Stimulated activated naive CD8-positive, alpha-beta T cell treated with anti-CD3 and anti-CD28 coated beads, Interleukin-15, amount 100 ng/mL, for 72 hours (primary cell): ENCODE results near the gene FZR1.
A peak's percentile ranks its signal among the peaks of the same experiment; 100 is the strongest.

Source experiments
- ATAC-seq: fragments of 150-1000 bp; cut with Tn5 transposase; 2 replicates; pipeline ENCODE4 v1.10.0; 2021; ENCODE audit warnings: mild to moderate bottlenecking, moderate library complexity
- DNase-seq, 2 donors: peaks; one replicate each; pipeline ENCODE4 v3.0.0; 2021 to 2022
- H3K27ac Mint-ChIP-seq, 2 donors: one replicate each; pipeline ENCODE4 v1.8.0; 2022; ENCODE audit warnings: mild to moderate bottlenecking in 2 of 2, mixed read lengths in 2 of 2, moderate library complexity in 2 of 2
- H3K27me3 Mint-ChIP-seq: one replicate; pipeline ENCODE4 v1.8.0; 2022; ENCODE audit warnings: mixed read lengths
- H3K4me1 Mint-ChIP-seq: one replicate; pipeline ENCODE4 v1.8.0; 2022; ENCODE audit warnings: mild to moderate bottlenecking, mixed read lengths
- H3K4me3 Mint-ChIP-seq, 2 donors: one replicate each; pipeline ENCODE4 v1.8.0; 2022; ENCODE audit warnings: mild to moderate bottlenecking in 2 of 2, mixed read lengths in 2 of 2, moderate library complexity in 1 of 2
- H3K9me3 Mint-ChIP-seq, 2 donors: one replicate each; pipeline ENCODE4 v1.8.0; 2022; ENCODE audit warnings: mixed read lengths in 2 of 2

The FZR1 gene

DNA sequence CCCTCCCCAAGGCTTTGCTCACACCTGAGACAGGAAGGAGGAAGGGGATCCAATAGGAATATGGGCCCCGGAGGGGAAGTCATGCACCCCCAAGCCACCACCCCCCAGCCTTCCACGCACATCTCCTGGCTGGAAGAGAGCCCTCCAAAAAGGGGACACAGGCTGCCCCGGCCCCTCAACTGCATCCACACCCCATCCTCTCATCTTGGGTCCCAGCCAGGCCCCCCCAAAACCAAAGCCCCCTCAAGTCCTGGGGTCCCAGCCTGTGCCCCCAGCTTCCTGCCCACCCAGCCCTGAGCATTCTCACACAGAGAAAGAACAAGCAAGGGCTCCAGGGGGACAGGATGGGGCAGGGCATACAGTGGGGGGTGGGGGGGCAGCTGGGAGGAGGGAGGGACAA is 37.9 kb upstream of the FZR1 start:
- ATAC-seq (no peak), DNase-seq (no peak)
- H3K4me3 Mint-ChIP-seq = no peak overlapping the region
- H3K4me1 Mint-ChIP-seq = no peaks in the 10 kb centered on the region
- no peaks in the 10 kb centered on the region for H3K27me3 Mint-ChIP-seq
- no peak overlapping the region for H3K27ac Mint-ChIP-seq
- H3K9me3 Mint-ChIP-seq = peaks cover 0 to 14% of the 10 kb centered on the region in 2 donors

DNA sequence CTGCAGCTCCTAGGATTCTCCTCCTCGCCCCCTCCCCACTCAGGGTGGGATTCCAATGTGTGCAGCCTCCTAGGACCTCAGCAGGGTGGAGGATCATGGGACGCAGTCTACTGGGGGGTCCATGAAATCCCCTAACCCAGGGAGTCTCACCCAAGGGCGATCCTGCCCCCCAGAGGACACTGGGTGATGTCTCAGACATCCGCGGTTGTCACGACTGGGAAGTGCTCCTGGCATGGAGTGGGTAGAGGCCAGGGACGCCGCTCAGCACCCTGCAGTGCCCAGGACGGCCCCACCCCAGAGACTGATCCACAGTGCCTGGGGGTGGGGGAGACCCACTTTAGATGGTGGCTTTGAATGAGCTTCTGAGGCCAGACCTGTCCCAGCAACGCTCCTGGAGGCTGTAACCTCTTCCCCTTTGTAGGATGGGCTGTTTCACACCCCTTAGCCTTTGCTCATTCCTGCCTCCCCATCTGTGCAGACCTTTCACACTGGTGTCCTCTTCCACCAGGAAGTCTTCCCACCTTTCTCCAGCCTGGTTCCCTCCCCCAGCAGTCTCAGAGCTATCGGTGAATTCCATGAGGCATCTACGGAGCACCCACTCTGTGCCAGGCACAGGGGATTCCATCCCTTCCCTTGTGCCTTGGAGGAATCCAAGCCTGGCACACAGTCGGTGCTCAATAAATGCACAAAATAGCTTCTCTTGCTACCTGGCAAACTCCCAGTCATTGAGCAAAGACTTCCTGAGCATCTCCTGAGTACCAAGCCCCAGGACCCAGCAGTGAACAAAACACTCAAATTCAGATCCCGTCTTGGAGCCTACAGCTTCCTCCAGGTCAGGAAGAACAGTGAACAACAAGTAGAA is 36.2 kb upstream of the FZR1 start:
- ATAC-seq = no peak
- H3K9me3 Mint-ChIP-seq = peaks cover 0 to 14% of the 10 kb centered on the region in 2 donors
- peak overlapping the region in 1 of 2 donors; percentile 3 for H3K27ac Mint-ChIP-seq

DNA sequence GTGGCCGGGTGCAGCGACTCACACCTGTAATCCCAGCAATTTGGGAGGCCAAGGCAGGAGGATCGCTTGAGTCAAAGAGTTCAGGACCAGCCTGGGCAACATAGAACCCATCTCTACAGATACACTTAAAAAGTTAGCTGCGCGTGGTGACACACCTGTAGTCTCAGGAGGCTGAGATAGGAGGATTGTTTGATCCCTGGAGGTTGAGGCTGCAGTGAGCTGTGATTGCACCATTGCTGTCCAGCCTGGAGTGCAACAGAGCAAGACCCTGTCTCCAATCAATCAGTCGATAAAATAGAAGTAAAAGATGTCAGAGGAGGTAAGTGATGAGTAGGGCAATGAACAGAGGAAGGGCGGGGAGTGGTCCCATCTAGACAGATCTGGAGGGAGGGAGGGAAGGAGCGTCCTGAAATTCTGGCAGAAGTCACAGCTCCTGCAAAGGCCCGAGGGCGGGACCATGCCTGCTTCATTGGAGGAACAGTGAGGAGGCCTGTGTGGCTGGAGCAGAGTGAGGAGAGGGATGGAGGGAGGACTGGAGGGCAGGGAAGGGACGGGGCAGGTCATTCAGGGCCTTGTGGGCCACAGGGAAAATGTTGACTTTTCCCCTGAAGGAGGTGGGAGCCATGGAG is 35.5 kb upstream of the FZR1 start:
- peaks cover 0 to 14% of the 10 kb centered on the region in 2 donors for H3K9me3 Mint-ChIP-seq
- ATAC-seq = no peak

More for the DNA sequence above, 36.2 kb upstream of the FZR1 start:
- no peaks in the 10 kb centered on the region for H3K27me3 Mint-ChIP-seq
- DNase-seq = no peak
- no peak overlapping the region for H3K4me3 Mint-ChIP-seq
- no peaks in the 10 kb centered on the region for H3K4me1 Mint-ChIP-seq

DNA sequence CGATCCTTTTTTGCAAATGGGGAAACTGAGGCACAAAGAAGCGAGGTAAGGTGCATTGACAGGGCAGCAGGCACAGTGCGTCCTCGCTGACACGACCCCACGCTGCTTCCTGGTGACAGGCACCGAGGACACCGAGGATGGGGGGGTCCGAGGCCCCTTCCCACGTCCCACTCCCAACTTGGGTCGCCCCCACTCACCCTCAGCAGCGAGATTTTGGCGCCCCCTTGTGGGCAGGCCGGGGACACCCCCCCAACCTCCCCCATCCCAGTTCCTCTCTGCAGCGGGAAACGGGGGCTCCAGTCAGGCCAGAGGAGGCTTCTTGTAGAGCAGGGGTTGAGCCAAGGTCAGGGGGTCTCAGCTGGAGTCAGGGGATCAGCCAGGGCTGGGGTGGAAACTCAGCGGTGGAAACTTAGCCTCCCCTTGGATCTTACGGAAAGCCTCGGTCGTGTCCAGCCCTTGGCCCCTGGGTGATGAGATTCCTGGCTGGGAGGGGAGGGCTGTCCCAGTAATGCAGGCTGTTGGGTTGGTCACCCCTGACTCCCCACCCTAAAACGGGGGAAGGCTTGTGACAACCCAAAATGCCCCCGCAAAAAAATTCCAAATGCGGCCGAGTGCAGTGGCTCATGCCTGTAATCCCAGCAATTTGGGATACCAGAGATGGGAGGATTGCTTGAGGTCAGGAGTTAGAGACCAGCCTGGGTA is 34.0 kb upstream of the FZR1 start:
- DNase-seq = peak; percentile 44 to 48
- peak; percentile 44 for ATAC-seq
- H3K4me3 Mint-ChIP-seq = no peak overlapping the region

More for the DNA sequence above, 35.5 kb upstream of the FZR1 start:
- Mint-ChIP-seq H3K4me3 (no peak overlapping the region), H3K27me3 (no peaks in the 10 kb centered on the region), H3K4me1 (no peaks in the 10 kb centered on the region), H3K27ac (no peak overlapping the region)
- DNase-seq = no peak

DNA sequence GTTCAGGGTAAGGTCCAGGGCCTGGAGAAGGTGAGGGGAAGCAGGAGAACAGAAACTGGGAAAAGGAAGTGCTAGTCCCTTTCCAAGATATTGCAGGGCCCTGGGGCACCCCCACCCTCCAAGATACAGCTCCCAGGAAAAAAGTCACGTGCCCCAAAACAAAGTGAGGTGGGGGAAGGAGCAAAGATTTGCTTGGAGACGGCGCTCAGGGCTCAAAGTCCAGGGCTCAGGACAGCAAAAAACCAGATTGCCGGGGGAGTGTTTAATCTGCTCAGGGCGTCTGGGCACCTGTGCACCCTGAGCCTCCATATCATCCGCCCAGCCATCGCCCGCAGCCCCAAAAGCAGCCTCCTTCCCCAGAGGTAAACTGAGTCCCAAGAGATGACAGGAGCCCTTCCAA is 32.1 kb upstream of the FZR1 start:
- H3K9me3 Mint-ChIP-seq = no peaks in the 10 kb centered on the region
- H3K27ac Mint-ChIP-seq = no peak overlapping the region
- H3K4me3 Mint-ChIP-seq = no peak overlapping the region
- peaks cover 13% of the 10 kb centered on the region for H3K4me1 Mint-ChIP-seq
- H3K27me3 Mint-ChIP-seq = no peaks in the 10 kb centered on the region
- ATAC-seq (no peak), DNase-seq (no peak)

More for the DNA sequence above, 34.0 kb upstream of the FZR1 start:
- no peak overlapping the region for H3K27ac Mint-ChIP-seq
- H3K4me1 Mint-ChIP-seq = no peaks in the 10 kb centered on the region
- H3K9me3 Mint-ChIP-seq = peaks cover 0 to 14% of the 10 kb centered on the region in 2 donors
- H3K27me3 Mint-ChIP-seq = no peaks in the 10 kb centered on the region

DNA sequence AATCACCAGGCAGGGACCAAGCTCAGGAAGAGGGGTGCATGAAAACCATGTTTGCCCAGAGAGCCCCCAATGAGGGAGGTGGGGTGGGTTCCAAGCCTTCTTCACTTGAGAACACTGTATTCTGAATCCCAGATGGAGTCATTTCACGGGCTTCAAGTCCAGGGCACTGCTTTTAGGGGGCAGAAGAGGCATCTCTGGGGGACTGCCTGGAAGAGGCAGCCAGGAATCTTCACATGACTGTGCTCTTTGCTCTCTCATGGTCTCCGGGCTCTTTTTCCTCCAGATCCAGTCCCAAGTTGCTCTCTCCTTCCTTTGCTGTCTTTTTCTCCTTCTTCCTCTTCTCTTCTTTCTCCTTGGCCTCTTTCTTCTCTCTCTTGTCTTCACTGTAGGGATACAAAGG is 31.5 kb upstream of the FZR1 start:
- Mint-ChIP-seq H3K4me3 (no peak overlapping the region), H3K27me3 (no peaks in the 10 kb centered on the region), H3K4me1 (peaks cover 18% of the 10 kb centered on the region), H3K9me3 (no peaks in the 10 kb centered on the region), H3K27ac (no peak overlapping the region)
- DNase-seq = no peak
- no peak for ATAC-seq

DNA sequence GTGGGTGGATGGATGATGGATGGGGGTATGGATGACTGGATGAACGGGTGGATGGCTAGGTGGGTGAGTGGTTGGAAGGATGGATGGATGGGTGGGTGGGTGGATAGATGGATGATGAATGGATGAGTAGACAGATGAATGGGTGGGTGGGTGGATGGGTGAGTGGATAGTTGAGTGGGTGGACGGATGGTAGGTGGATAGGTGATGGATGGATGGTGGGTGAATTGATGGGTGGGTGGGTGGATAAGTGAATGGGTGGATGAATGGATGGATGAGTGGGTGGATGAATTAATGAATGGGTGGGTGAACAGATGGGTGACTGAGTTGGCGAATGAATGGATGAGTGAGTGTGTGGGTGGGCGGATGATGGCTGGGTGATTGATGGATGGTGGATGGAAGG is 30.7 kb upstream of the FZR1 start:
- Mint-ChIP-seq H3K9me3 (no peaks in the 10 kb centered on the region), H3K4me1 (peaks cover 18% of the 10 kb centered on the region), H3K27me3 (no peaks in the 10 kb centered on the region), H3K4me3 (no peak overlapping the region), H3K27ac (no peak overlapping the region)
- ATAC-seq (no peak), DNase-seq (no peak)

DNA sequence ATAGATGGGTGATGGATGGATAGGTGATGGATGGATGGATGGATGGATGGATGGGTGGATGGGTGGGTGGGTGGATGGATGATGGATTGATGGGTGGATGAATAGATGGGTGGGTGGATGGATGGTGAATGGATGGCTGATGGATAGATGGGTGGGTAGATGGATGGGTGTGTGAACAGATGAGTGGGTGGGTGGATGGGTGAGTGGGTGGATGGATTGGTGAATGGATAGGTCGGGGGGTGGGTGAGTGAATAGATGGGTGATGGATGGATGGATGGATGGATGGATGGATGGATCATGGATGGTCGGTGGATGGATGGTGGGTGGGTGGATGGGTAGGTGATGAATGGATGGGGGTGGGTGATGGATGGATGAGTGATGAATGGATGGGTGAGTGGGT is 29.3 kb upstream of the FZR1 start:
- no peak for ATAC-seq
- H3K4me1 Mint-ChIP-seq = peaks cover 18% of the 10 kb centered on the region
- no peaks in the 10 kb centered on the region for H3K9me3 Mint-ChIP-seq
- no peak overlapping the region for H3K27ac Mint-ChIP-seq
- H3K27me3 Mint-ChIP-seq = no peaks in the 10 kb centered on the region
- no peak for DNase-seq
- no peak overlapping the region for H3K4me3 Mint-ChIP-seq

DNA sequence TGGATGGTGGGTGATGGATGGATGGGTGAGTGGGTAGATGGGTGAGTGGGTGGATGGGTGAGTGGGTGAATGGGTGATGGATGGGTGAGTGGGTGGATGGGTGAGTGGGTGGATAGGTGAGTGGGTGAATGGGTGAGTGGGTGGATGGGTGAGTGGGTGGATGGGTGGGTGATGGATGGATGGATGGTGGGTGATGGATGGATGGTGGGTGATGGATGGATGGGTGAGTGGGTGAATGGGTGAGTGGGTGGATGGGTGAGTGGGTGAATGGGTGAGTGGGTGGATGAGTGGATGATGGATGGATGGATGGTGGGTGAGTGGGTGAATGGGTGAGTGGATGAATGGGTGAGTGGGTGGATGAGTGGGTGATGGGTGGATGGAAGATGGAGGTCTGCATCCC is 28.6 kb upstream of the FZR1 start:
- Mint-ChIP-seq H3K4me3 (no peak overlapping the region), H3K9me3 (no peaks in the 10 kb centered on the region), H3K27ac (no peak overlapping the region), H3K27me3 (no peaks in the 10 kb centered on the region), H3K4me1 (peaks cover 18% of the 10 kb centered on the region)
- ATAC-seq (no peak), DNase-seq (no peak)

DNA sequence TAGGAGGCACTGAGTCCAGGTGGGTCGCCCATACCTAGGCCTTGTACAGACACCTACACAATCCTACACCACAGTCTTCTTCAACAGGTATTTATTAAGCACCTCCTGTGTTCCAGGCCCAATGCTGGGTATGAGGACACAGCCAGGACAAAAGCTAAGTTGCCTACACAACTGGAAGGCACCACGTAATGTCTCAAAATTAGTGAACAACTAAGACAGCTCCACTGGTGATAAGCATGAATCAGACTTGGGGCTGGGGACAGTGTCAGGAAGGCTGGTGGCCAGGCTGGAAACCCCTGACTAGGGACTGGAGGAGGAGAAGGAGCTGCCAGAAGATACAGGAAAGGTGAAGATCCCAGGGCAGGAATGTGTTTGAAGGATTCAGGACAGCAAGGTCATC is 28.2 kb upstream of the FZR1 start:
- no peak overlapping the region for H3K27ac Mint-ChIP-seq
- no peak for ATAC-seq
- H3K4me3 Mint-ChIP-seq = peak overlapping the region in 1 of 2 donors; percentile 63
- DNase-seq = no peak
- H3K4me1 Mint-ChIP-seq = peaks cover 18% of the 10 kb centered on the region
- no peaks in the 10 kb centered on the region for H3K27me3 Mint-ChIP-seq
- H3K9me3 Mint-ChIP-seq = no peaks in the 10 kb centered on the region

DNA sequence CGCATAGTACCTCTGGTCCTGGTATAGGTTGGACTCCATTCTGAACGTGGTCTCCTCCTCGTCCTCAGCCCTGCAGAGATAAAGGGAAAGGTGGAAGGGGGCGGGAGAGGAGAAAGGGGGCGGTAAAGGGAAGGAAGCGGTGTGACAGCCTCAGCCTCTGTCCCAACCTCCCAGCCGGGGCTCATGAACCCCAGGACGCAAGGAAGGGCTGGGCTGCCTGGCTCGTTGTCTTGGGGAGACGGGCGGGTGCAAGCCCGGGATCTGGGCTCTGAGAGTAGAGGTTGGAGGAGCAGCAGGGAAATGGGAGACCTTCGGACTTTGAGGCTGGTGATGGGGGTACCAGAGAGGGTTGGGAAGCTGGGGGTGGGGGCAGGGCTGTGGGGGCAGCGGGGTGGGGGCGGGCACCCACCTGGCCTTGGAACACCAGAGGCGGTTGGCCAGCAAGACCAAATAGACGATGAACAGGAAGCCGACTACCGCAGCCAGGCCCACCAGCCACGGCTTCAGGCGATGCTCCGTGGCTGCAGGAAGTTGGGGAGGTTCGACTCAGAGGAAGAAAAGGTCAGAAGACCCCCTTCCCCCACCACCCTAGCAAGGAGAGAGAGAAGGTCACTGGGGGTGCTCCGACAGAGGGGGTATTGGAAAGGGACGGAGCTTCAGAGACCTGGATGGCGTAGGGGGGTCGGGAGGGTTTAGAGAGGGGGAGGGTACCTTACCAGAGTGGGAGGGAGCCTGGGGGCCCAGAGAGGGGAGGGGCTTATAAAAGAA is 27.5 kb upstream of the FZR1 start:
- Mint-ChIP-seq H3K9me3 (no peaks in the 10 kb centered on the region), H3K27ac (no peak overlapping the region), H3K4me1 (peaks cover 18% of the 10 kb centered on the region), H3K4me3 (peak overlapping the region; percentile 75 to 77), H3K27me3 (no peaks in the 10 kb centered on the region)
- no peak for DNase-seq
- peak; percentile 48 for ATAC-seq

DNA sequence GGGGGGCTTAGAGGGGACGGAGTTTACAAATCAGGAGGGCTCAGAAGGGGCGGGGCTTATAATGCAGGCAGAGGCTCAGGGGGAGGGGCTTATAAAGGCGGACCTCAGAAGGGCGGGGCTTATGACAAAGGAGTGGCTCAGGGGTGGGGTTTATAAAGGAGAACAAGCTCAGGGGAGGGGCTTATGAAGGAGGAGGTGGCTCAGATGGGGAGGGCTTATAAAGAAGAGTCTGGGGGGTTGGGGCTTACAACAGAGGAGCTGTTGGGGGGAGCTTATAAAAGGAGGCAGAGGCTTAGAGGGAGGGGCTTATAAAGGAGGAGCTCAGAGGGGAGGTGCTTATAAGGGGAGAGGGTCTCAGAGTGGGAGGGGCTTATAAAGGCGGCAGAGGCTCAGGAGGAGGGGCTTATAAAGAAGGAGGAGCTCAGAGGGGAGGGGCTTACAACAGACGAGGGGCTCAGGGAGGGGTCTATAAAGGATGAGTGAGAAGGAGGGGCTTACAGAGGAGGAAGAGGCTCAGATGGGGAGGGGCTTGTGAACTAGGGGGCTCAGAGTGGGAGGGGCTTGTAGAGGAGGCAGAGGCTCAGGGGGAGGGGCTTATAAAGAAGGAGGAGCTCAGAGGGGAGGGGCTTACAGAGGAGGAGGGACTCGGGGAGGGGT is 26.8 kb upstream of the FZR1 start:
- peak; percentile 50 to 53 for DNase-seq
- H3K27ac Mint-ChIP-seq = peak overlapping the region in 1 of 2 donors; percentile 52
- ATAC-seq = peak; percentile 44
- no peaks in the 10 kb centered on the region for H3K27me3 Mint-ChIP-seq
- peaks cover 18% of the 10 kb centered on the region for H3K4me1 Mint-ChIP-seq
- no peaks in the 10 kb centered on the region for H3K9me3 Mint-ChIP-seq
- H3K4me3 Mint-ChIP-seq = peak overlapping the region; percentile 75 to 77

DNA sequence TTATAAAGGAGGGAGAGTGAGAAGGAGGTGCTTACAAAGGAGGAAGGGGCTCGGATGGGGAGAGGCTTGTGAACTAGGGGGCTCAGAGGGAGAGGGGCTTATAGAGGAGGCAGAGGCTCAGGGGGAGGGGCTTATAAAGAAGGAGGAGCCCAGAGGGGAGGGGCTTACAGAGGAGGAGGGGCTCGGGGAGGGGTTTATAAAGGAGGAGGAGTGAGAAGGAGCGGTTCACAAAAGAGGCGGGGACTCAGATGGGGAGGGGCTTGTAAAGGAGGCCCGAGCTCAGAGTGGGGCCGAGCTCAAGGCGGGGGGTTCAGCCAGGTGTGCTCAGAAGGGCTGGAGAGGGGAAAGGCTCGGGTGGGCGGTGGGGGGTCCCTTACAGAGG is 26.3 kb upstream of the FZR1 start:
- ATAC-seq (no peak), DNase-seq (peak in 1 of 2 donors; percentile 39)
- no peak overlapping the region for H3K27ac Mint-ChIP-seq
- H3K9me3 Mint-ChIP-seq = no peaks in the 10 kb centered on the region
- H3K27me3 Mint-ChIP-seq = no peaks in the 10 kb centered on the region
- peaks cover 18% of the 10 kb centered on the region for H3K4me1 Mint-ChIP-seq
- H3K4me3 Mint-ChIP-seq = peak overlapping the region in 1 of 2 donors; percentile 75

DNA sequence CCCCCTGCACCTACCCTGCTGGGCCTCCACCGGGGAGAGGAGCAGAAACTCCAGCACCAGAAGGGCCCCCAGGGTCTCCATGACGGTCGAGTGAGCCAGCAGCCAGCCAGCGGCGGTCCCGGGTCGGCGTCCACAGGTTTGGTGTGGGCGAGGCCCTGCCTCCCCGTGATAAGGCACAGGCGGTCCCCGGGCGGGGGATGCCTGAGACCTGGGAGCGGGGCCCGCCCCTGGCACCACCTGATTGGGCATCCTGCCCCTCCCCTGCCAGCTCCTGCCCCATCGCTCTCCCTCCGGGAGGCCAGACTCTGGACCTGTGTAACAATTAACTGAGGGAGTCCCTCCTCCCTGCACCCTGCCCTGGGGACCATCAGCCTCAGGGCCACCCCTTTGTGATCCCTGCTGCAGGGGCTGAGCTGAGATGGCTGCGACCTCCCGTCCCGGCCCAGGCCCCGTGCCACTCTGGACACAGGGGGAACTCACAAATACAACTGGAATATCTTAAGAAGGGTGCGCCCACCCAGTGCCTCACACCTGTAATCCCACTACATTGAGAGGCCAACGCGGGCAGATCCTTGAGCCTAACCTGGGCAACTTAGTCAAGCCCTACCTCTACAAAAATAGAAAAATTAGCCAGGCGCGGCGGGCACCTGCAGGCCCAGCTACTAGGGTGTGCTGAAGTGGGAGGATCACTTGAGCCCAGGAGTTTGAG is 25.6 kb upstream of the FZR1 start, which contains the start of gene SMIM24:
SMIM24 (minus strand) TSS at position 143 of the 709 bp plus-strand sequence; CDS start at position 81, 62 bp downstream.
- H3K27me3 Mint-ChIP-seq = no peaks in the 10 kb centered on the region
- peak within 1 kb of the TSS in 1 of 2 donors; percentile 75 for H3K4me3 Mint-ChIP-seq
- H3K9me3 Mint-ChIP-seq = no peaks in the 10 kb centered on the region
- peaks cover 18% of the 10 kb centered on the region for H3K4me1 Mint-ChIP-seq
- H3K27ac Mint-ChIP-seq = peak within 1 kb of the TSS in 1 of 2 donors; percentile 52
- ATAC-seq (peak; percentile 15), DNase-seq (no peak)
